ENCODE data around the gene GPR156. TPM values are rescaled to one million over a fixed set of nuclear protein-coding genes. Genes with fewer than 3 reads are reported as not detected.

The GPR156 gene
- polyA plus RNA-seq, 1 of the 3 experiments (the other 2 are of a cell fraction) = 0.31 TPM

- TF ChIP-seq REST (IDR thresholded peaks at IDR 0.05; ENCODE audit: low read depth, low read length) (no peak), GATA2 (CRISPR knock-in tag; IDR thresholded peaks at IDR 0.05) (no peak), USF1 (IDR thresholded peaks at IDR 0.05; ENCODE audit: borderline replicate concordance, low read depth) (no peak), EP300 (IDR thresholded peaks at IDR 0.05; ENCODE audit: borderline replicate concordance in 1 of 2, low read depth in 1 of 2, low read length in 1 of 2) (no peak)
These were observed 8.3 kb downstream of the GPR156 start (continued) for GRCh38 chr3:120276767-120277166.

GRCh38 chr3:120275618-120276017, 9.4 kb downstream of the GPR156 start:
- Histone ChIP-seq H3K79me2 (ENCODE audit: insufficient read depth) (no peaks in the 10 kb centered on the region), H3K36me3 (replicated peaks in 1 of 2; ENCODE audit: control insufficient read depth in 1 of 2, insufficient read depth in 2 of 2, low read length in 1 of 2) (no peaks in the 10 kb centered on the region), H3K9me3 (no peaks in the 10 kb centered on the region), H3K27ac (ENCODE audit: low read depth in 2 of 2, low read length in 1 of 2) (no peak overlapping the region), H3F3A (replicated peaks; ENCODE audit: insufficient read depth) (no peaks in the 10 kb centered on the region), H3K4me3 (ENCODE audit: low read depth in 2 of 2, low read length in 1 of 2) (no peak overlapping the region), H2AFZ (ENCODE audit: low read depth) (no peak overlapping the region), H3K9me2 (no peaks in the 10 kb centered on the region), H3K4me1 (ENCODE audit: control insufficient read depth in 1 of 2, insufficient read depth in 2 of 2, low read depth in 1 of 2, low read length in 1 of 2) (no peaks in the 10 kb centered on the region; a peak in 1 of 4 replicates), H3K4me2 (no peak overlapping the region), H3K9ac (no peak overlapping the region), H4K20me1 (ENCODE audit: insufficient read depth) (no peaks in the 10 kb centered on the region), H3K27me3 (ENCODE audit: insufficient read depth) (no peaks in the 10 kb centered on the region)
- no peak for DNase-seq
- TF ChIP-seq MAX (IDR thresholded peaks at IDR 0.05; ENCODE audit: low read depth) (no peak), GABPA (IDR thresholded peaks at IDR 0.05; ENCODE audit: low read depth) (no peak), ZBTB33 (IDR thresholded peaks at IDR 0.05; ENCODE audit: borderline replicate concordance, low read depth) (no peak), IRF3 (IDR thresholded peaks at IDR 0.05; ENCODE audit: low read depth, low read length) (no peak), CTCF (IDR thresholded peaks at IDR 0.05) (no peak), MXI1 (IDR thresholded peaks at IDR 0.05; ENCODE audit: low read depth, low read length) (no peak), FOXJ3 (CRISPR knock-in tag; IDR thresholded peaks at IDR 0.05) (no peak), POLR2AphosphoS5 (IDR thresholded peaks at IDR 0.05; ENCODE audit: low read depth, low read length) (no peak), NRF1 (IDR thresholded peaks at IDR 0.05; ENCODE audit: low read depth, low read length) (no peak)
- ChIA-PET CTCF (no interaction called here), POLR2A (no interaction called here)
- WGBS (ENCODE audit: low lambda C conversion rate) = 74% methylated on average over 4 of the region's 4 CpGs
